Astrocyte (in vitro differentiated cells and primary cell): ENCODE data around the gene CIZ1. TPM values are rescaled to one million over a fixed set of nuclear protein-coding genes. Genes with fewer than 3 reads are reported as not detected.

ENCODE experiments used
- DNase-seq: peaks from one replicate; pipeline ENCODE4 v3.0.0-alpha.2; 2010; ENCODE audit warnings: low read depth
- FAIRE-seq: peaks from 2 replicates; lab custom pipeline; 2011; peaks lifted over from hg19 to GRCh38; lab: Jason Lieb, UNC
- H2AFZ ChIP-seq: 2 replicates; pipeline ENCODE4 v1.6.0; 2012; ENCODE audit warnings: low read depth, low read length, inconsistent platforms
- H3K27ac ChIP-seq: 2 replicates; pipeline ENCODE4 v1.5.1; 2011; ENCODE audit warnings: low read depth, low read length, inconsistent platforms
- H3K27me3 ChIP-seq: 2 replicates; pipeline ENCODE4 v1.6.0; 2011; ENCODE audit warnings: low read length, inconsistent platforms; ENCODE audit not compliant: insufficient read depth
- H3K36me3 ChIP-seq: 2 replicates; pipeline ENCODE4 v1.5.1; 2011; ENCODE audit warnings: low read length, inconsistent platforms; ENCODE audit not compliant: insufficient read depth
- H3K4me1 ChIP-seq: 2 replicates; pipeline ENCODE4 v1.5.1; 2011; ENCODE audit warnings: low read length, inconsistent platforms; ENCODE audit not compliant: insufficient read depth
- H3K4me2 ChIP-seq: 2 replicates; pipeline ENCODE4 v1.6.0; 2012; ENCODE audit warnings: low read length, inconsistent platforms
- H3K4me3 ChIP-seq: 2 replicates; pipeline ENCODE4 v1.5.1; 2011; ENCODE audit warnings: low read depth, mild to moderate bottlenecking, low read length, inconsistent platforms; ENCODE audit not compliant: insufficient read depth
- H3K79me2 ChIP-seq: 2 replicates; pipeline ENCODE4 v1.6.0; 2012; ENCODE audit warnings: mild to moderate bottlenecking, low read length, inconsistent platforms; ENCODE audit not compliant: insufficient read depth
- H3K9ac ChIP-seq: 2 replicates; pipeline ENCODE4 v1.6.0; 2012; ENCODE audit warnings: mild to moderate bottlenecking, low read length, inconsistent platforms
- H3K9me3 ChIP-seq: 2 replicates; pipeline ENCODE4 v1.5.1; 2012; ENCODE audit warnings: low read depth, mild to moderate bottlenecking, low read length, inconsistent platforms; ENCODE audit not compliant: insufficient read depth
- H4K20me1 ChIP-seq: 2 replicates; pipeline ENCODE4 v1.6.0; 2012; ENCODE audit warnings: low read length, inconsistent platforms; ENCODE audit not compliant: insufficient read depth
- H3K27ac Mint-ChIP-seq: one replicate; pipeline ENCODE4 v1.8.0; 2021; ENCODE audit warnings: mild to moderate bottlenecking, mixed read lengths; ENCODE audit not compliant: unreplicated experiment
- H3K27me3 Mint-ChIP-seq: one replicate; pipeline ENCODE4 v1.8.0; 2021; ENCODE audit warnings: low read depth, mixed read lengths; ENCODE audit not compliant: unreplicated experiment
- H3K36me3 Mint-ChIP-seq: one replicate; pipeline ENCODE4 v1.8.0; 2021; ENCODE audit warnings: low read depth, mixed read lengths; ENCODE audit not compliant: unreplicated experiment
- H3K4me1 Mint-ChIP-seq: one replicate; pipeline ENCODE4 v1.8.0; 2021; ENCODE audit warnings: low read depth, mixed read lengths; ENCODE audit not compliant: unreplicated experiment
- H3K4me3 Mint-ChIP-seq: one replicate; pipeline ENCODE4 v1.8.0; 2021; ENCODE audit warnings: mild to moderate bottlenecking, moderate library complexity, mixed read lengths; ENCODE audit not compliant: unreplicated experiment
- H3K9me3 Mint-ChIP-seq: one replicate; pipeline ENCODE4 v1.8.0; 2021; ENCODE audit warnings: mild to moderate bottlenecking, mixed read lengths; ENCODE audit not compliant: unreplicated experiment
- CTCF ChIP-seq: IDR thresholded peaks from 2 replicates; pipeline ENCODE4 v1.5.1; 2011; ENCODE audit warnings: low read depth, mild to moderate bottlenecking, inconsistent platforms, low read length, moderate library complexity; ENCODE audit not compliant: insufficient read depth
- EZH2 ChIP-seq: IDR thresholded peaks from 2 replicates; pipeline ENCODE4 v1.6.1; 2012; ENCODE audit warnings: mild to moderate bottlenecking, low read length, inconsistent platforms; ENCODE audit not compliant: insufficient read depth
- total RNA-seq: library from RNA; stranded (reverse); gene quantifications from 2 replicates; pipeline ENCODE4 v1.2.1, GENCODE V29; 2021

CIZ1 gene
- total RNA-seq, 1 donor from 2014 or later: 117 TPM

- Histone ChIP-seq H3K36me3 (no peaks in the 10 kb centered on the region), H3K79me2 (no peaks in the 10 kb centered on the region), H3K27me3 (no peaks in the 10 kb centered on the region), H2AFZ (no peak overlapping the region), H3K4me2 (no peak overlapping the region), H4K20me1 (no peaks in the 10 kb centered on the region), H3K9me3 (no peaks in the 10 kb centered on the region), H3K27ac (no peak overlapping the region), H3K4me1 (no peaks in the 10 kb centered on the region), H3K4me3 (no peak overlapping the region), H3K9ac (no peak overlapping the region)
- Mint-ChIP-seq H3K4me3 (no peak overlapping the region), H3K36me3 (peaks cover 29% of the 10 kb centered on the region), H3K27me3 (no peaks in the 10 kb centered on the region), H3K4me1 (no peaks in the 10 kb centered on the region), H3K27ac (no peak overlapping the region), H3K9me3 (no peaks in the 10 kb centered on the region)
- FAIRE-seq: no peak
- no peak for DNase-seq
- TF ChIP-seq EZH2: no peak
- TF ChIP-seq CTCF: no peak
Observed at GRCh38 chr9:128226412-128226801, 35.0 kb upstream of the CIZ1 start.

GRCh38 chr9:128225770-128226411 lies 34.5 kb upstream of the CIZ1 start:
- Histone ChIP-seq H3K9me3 (no peaks in the 10 kb centered on the region), H3K9ac (no peak overlapping the region), H4K20me1 (no peaks in the 10 kb centered on the region), H3K79me2 (no peaks in the 10 kb centered on the region), H3K4me1 (no peaks in the 10 kb centered on the region), H3K4me2 (no peak overlapping the region), H3K36me3 (no peaks in the 10 kb centered on the region), H2AFZ (no peak overlapping the region), H3K4me3 (no peak overlapping the region), H3K27me3 (no peaks in the 10 kb centered on the region), H3K27ac (no peak overlapping the region)
- H3K27ac Mint-ChIP-seq: no peak overlapping the region
- DNase-seq (no peak), FAIRE-seq (no peak)
- H3K27me3 Mint-ChIP-seq: no peaks in the 10 kb centered on the region
- H3K4me1 Mint-ChIP-seq: no peaks in the 10 kb centered on the region
- TF ChIP-seq CTCF (no peak), EZH2 (no peak)
- H3K9me3 Mint-ChIP-seq: no peaks in the 10 kb centered on the region
- H3K36me3 Mint-ChIP-seq: peaks cover 29% of the 10 kb centered on the region
- H3K4me3 Mint-ChIP-seq: no peak overlapping the region

- no peak for DNase-seq
- Histone ChIP-seq H2AFZ (no peak overlapping the region), H3K4me3 (no peak overlapping the region), H3K27me3 (no peaks in the 10 kb centered on the region), H3K4me1 (no peaks in the 10 kb centered on the region), H3K27ac (no peak overlapping the region), H3K79me2 (no peaks in the 10 kb centered on the region), H3K36me3 (no peaks in the 10 kb centered on the region), H3K9me3 (no peaks in the 10 kb centered on the region), H3K4me2 (no peak overlapping the region), H3K9ac (no peak overlapping the region), H4K20me1 (no peaks in the 10 kb centered on the region)
- Mint-ChIP-seq H3K27ac (no peak overlapping the region), H3K9me3 (no peaks in the 10 kb centered on the region), H3K27me3 (no peaks in the 10 kb centered on the region), H3K4me1 (no peaks in the 10 kb centered on the region), H3K36me3 (peaks cover 32% of the 10 kb centered on the region), H3K4me3 (no peak overlapping the region)
- no peak for TF ChIP-seq EZH2
- TF ChIP-seq CTCF: no peak
- FAIRE-seq: no peak
Observed at GRCh38 chr9:128224877-128225276, 33.5 kb upstream of the CIZ1 start.
